GM04503 (cell line): ENCODE data around the gene BOD1L2.

Source experiments
- DNase-seq: peaks from one replicate; pipeline ENCODE4 v3.0.0-alpha.2; 2012; ENCODE audit warnings: low read depth

BOD1L2 gene

GRCh38 chr18:57150081-57150480 lies 3.2 kb downstream of the BOD1L2 start:
- no peak for DNase-seq

- no peak for DNase-seq
These were observed 3.9 kb downstream of the BOD1L2 start for GRCh38 chr18:57150828-57151227.

DNA sequence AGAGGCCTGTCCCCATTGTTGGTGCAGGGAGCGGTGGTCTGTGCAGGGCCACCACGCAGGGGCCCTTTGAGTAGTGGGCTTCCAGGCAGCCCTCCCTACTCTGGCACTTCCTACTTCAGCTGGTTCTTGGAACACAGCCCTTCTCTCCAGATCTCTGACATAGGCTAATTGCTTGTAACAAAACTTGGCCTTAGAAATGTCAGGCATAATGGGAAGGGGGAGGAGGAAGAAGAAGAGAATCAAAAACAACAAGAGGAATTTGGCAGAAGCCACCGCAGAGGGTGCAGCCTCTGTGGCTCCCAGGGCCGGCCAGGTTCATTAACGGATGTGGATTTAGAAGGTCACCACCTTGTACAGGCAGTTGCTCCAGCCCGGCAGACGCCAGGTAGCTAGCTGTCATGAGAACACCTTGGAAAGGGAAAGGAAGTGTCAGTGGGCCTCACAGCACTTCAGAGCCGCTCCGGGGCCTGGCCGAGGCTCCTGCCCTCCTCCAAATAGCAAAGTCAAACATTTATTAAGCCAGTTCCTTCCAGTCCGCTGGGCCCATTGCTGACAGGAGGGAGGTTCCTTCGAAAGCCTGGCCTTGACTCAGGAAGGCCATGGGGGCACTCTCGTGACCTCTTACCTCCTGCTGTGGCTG lies 7.4 kb downstream of the BOD1L2 start:
- DNase-seq, result no peak

GRCh38 chr18:57164401-57164800 lies 17.5 kb downstream of the BOD1L2 start:
- no peak for DNase-seq

DNA sequence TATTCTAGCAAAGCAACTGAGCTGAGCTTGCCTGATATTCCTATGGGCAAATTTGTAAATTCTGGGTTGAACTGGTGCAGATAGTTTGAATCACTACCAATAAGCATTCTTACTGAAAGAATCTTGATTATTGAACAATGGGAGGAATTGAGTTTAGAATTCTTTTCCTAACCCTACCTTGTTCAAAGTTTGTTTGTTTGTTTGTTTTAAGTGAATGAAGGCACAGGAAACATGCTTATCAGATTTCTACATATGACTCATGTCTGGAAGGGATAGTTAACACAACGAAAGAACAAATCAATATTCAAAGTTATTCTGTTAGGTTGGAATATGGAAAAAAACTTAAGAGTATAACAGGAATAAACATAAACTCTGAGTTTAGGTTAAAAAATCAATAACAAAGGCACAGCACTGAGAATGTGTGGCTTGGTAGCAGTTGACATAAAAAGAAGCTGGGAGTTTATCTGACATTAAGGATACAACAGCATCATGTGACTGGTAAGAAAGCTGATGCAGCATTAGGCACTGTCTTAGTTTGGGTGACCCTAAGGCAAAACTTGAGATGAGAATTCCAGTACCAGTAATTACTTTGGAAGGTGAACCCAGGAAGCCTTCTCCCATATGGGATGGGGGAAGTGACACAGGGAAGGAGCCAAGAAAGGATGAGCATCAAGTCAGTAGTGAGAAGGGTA lies 20.9 kb downstream of the BOD1L2 start:
- DNase-seq, result no peak

GRCh38 chr18:57171026-57171425 lies 24.1 kb downstream of the BOD1L2 start:
- no peak for DNase-seq

DNA sequence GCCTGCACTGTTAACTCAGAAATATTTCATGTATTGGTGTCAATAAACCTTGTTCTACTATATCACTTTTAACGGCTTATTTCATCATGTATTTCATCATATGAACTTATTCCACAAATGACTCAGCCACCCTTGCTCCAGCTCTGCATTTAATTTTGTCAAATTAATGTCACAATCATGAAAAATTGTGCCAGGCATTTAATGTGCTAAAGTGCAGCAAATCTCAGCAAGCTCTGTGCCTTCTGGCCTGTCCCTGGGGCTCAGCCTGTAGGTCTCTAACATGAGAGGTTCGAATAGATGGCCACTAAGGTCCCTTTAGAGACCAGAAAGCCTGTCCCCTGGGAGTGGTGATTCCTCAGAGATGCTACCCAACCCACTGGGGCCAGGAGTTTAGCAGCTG lies 28.6 kb downstream of the BOD1L2 start:
- no peak for DNase-seq

DNA sequence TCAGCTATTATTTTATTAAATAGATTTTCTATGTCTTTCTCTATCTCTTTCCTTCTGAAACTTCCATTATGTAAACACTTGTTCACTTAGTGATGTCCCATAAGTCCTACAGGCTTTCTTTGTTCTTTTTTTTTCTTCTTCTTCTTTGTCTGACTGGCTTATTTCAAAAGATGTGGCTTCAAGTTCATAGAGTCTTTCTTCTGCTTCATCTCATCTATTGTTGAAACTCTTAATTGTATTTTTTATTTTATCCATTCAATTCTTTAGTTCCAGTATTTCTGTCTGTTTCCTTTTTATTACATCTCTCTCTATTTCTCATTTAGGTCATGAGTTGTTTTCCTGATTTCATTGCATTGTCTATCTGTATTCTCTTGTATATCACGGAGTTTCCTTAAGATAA lies 38.5 kb downstream of the BOD1L2 start:
- DNase-seq, result no peak

DNA sequence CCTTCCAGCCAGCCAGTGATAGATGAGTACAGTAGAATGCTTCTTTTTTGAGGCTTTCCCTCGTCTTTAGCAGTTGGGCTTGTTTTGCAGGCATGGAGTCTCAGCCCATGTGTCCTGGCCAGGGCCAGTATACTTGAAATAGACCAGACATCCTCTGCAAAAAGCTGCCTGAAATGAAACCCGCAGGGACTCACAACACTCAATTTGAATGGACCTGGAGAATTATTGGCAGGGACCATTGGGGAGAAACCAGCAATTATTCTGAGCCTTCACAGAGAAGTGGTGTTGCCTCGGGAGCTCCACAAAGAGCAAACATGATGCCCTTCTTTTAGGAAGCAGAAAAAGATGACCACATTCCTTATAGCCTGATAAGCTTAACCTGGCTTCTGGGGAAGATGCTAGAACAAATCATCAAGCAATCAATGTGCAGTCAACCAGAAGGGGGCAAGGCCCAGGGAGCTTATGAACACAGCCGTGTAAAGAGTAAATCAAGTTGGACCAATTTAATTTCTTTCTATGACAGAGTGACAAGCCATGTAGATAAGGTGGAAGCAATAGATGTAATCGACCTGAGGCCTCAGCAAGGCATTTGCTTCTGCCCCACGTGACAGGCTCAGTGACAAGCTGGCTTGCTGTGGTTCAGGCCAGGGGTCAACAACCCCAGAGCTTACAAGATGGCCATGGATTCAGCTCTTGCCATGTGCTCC lies 42.1 kb downstream of the BOD1L2 start:
- DNase-seq, result no peak

GRCh38 chr18:57190026-57190425 lies 43.1 kb downstream of the BOD1L2 start:
- no peak for DNase-seq

GRCh38 chr18:57194070-57194469 lies 47.2 kb downstream of the BOD1L2 start:
- no peak for DNase-seq

- no peak for DNase-seq
These were observed 47.7 kb downstream of the BOD1L2 start for GRCh38 chr18:57194622-57195021.

DNA sequence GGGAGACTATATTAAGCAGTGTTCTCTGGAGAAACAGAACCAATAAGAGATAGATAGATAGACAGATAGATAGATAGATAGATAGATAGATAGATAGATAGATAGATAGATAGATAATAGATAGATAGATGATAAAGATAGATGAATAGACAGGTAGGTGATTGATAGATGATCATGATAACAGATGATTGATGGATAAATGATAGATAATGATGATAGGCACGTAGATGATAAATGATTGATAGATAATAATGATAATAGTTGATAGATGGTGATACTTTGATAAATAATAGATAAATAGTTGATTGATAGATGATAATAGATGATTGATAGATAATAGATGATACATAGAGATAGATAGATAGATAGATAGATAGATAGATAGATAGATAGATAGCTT lies 48.5 kb downstream of the BOD1L2 start:
- DNase-seq, result no peak

DNA sequence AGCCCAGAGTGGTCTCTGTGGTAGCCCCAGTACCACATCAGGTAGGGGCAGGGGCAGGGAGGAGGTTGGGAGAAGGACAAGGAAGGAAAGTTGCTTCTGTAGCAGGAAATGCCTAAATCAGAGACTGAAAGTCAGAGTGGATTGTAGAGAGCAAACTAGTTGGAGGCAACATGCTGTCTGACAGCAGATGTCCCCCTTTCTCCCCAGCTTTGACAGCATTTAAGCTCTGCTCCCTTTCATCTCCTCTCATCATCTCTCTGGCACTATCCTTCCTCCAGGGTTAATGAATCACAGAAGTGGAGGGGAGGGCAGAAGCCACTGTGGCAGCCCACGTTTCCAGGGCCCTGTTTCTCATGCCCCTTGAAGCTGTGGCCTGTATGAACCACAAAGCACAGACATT lies 50.4 kb downstream of the BOD1L2 start:
- no peak for DNase-seq

GRCh38 chr18:57198073-57198472 lies 51.2 kb downstream of the BOD1L2 start:
- no peak for DNase-seq
